ENCODE data around the gene CLPTM1L.

DNA sequence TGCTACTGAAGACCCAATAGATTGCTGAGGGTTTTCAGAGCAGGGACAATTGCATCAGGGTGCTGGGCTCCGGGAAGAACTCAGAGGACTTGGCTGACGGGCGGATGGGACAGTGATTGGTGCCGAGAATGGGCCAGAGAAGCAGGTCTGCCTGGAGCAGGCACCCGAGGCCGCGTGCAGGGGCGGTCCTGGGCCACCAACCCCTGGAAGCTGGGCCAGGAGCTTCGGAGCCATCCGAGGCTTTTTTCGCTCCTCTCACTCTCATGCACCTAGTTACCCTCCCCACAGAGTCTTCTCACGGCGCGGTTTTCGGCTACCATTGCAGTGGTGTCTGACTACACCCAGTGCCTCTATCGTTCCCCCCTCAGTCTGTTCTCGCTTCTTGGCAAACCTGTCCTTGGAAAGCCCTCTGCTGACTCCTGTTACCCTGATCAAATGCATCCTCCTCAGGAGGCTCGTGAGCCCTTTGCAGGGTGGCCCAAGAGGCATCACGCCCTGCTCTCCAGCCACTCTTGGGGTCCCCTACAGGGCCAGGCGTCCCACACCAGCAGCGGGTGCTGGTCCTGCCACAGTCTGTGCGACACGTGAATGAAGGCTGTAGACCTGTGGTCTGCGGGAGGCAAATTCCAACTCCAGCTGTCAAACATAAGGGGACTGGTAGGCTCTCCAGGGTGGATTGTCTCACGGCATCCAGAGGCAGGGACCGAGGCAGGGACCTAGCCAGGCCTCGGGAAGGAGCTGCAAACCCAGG lies 1.2 kb upstream of the CLPTM1L start:
- TF ChIP-seq, protein P1, sequence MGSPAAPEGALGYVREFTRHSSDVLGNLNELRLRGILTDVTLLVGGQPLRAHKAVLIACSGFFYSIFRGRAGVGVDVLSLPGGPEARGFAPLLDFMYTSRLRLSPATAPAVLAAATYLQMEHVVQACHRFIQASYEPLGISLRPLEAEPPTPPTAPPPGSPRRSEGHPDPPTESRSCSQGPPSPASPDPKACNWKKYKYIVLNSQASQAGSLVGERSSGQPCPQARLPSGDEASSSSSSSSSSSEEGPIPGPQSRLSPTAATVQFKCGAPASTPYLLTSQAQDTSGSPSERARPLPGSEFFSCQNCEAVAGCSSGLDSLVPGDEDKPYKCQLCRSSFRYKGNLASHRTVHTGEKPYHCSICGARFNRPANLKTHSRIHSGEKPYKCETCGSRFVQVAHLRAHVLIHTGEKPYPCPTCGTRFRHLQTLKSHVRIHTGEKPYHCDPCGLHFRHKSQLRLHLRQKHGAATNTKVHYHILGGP (tag by site-specific recombination; IDR thresholded peaks at IDR 0.05) = no peak
- TF ChIP-seq ZNF133 (tag by site-specific recombination; IDR thresholded peaks at IDR 0.05) (no peak), HOXC10 (CRISPR knock-in tag; IDR thresholded peaks at IDR 0.05) (no peak), ZNF274 (IDR thresholded peaks at IDR 0.05; ENCODE audit: low read length) (no peak), ZNF274 (tag by site-specific recombination; IDR thresholded peaks at IDR 0.05; ENCODE audit: borderline replicate concordance) (no peak), ZBTB17 (tag by site-specific recombination; IDR thresholded peaks at IDR 0.05) (no peak)
- TF ChIP-seq, protein P2, sequence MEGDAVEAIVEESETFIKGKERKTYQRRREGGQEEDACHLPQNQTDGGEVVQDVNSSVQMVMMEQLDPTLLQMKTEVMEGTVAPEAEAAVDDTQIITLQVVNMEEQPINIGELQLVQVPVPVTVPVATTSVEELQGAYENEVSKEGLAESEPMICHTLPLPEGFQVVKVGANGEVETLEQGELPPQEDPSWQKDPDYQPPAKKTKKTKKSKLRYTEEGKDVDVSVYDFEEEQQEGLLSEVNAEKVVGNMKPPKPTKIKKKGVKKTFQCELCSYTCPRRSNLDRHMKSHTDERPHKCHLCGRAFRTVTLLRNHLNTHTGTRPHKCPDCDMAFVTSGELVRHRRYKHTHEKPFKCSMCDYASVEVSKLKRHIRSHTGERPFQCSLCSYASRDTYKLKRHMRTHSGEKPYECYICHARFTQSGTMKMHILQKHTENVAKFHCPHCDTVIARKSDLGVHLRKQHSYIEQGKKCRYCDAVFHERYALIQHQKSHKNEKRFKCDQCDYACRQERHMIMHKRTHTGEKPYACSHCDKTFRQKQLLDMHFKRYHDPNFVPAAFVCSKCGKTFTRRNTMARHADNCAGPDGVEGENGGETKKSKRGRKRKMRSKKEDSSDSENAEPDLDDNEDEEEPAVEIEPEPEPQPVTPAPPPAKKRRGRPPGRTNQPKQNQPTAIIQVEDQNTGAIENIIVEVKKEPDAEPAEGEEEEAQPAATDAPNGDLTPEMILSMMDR (tag by site-specific recombination; IDR thresholded peaks at IDR 0.05) = no peak

Measured in HEK293 (cell line).